GM12878 (cell line): Measurements from ENCODE around the gene CCNH. TPM values are rescaled to one million over a fixed set of nuclear protein-coding genes. Genes with fewer than 3 reads are reported as not detected.
A peak's percentile ranks its signal among the peaks of the same experiment; 100 is the strongest.

Experiments used
- ATAC-seq: fragments of 200-7000 bp; cut with Tn5 transposase; 3 replicates; pipeline ENCODE4 v1.9.1; 2020; ENCODE audit warnings: mild to moderate bottlenecking, moderate library complexity
- BruUV-seq: library from RNA; stranded (reverse); fragments of 400-500 nt; replicated peaks from 2 replicates; lab custom pipeline; 2021; lab: Mats Ljungman, UMichigan
- CTCF ChIA-PET: fragments of 300-600 bp; sonication (Branson Sonifier 250); formaldehyde crosslinking; extraction: SDS; loops from one replicate; lab custom pipeline; 2021; ENCODE audit warnings: inconsistent platforms; lab: Yijun Ruan, JAX
- POLR2A ChIA-PET: fragments of 350-600 bp; formaldehyde crosslinking; extraction: SDS; loops from one replicate; lab custom pipeline; 2021; ENCODE audit warnings: inconsistent platforms; lab: Charles Lee
- RAD21 ChIA-PET: fragments of 300-600 bp; sonication (Branson Sonifier 250); formaldehyde crosslinking; loops from one replicate; lab custom pipeline; 2023; ENCODE audit warnings: antibody characterized with exemption; ENCODE audit not compliant: unreplicated experiment; lab: Charles Lee
- SMC1A ChIA-PET: fragments of 300-600 bp; sonication (Branson Sonifier 250); formaldehyde crosslinking; loops from one replicate; lab custom pipeline; 2023; ENCODE audit not compliant: unreplicated experiment, uncharacterized antibody; lab: Charles Lee
- DNase-seq: peaks from one replicate; pipeline ENCODE4 v3.0.0-alpha.2; 2011; ENCODE audit warnings: low read depth, low spot score
- FAIRE-seq: peaks from 3 replicates; lab custom pipeline; 2011; peaks lifted over from hg19 to GRCh38; lab: Jason Lieb, UNC
- H2AFZ ChIP-seq: 2 replicates; pipeline ENCODE4 v1.6.0; 2011; ENCODE audit warnings: low read depth, low read length, control low read depth; ENCODE audit not compliant: control insufficient read depth
- H3K27ac ChIP-seq: 2 replicates; pipeline ENCODE4 v1.5.1; 2011; ENCODE audit warnings: control low read depth; ENCODE audit not compliant: control insufficient read depth, insufficient read depth
- H3K27me3 ChIP-seq, 2 experiments: replicated peaks in 1 of 2; 2 replicates each; pipeline versions ENCODE4 v1.6.0 to v1.6.1; 2011; ENCODE audit warnings: low read length in 1 of 2; ENCODE audit not compliant: control insufficient read depth in 2 of 2, insufficient read depth in 2 of 2
- H3K36me3 ChIP-seq, 2 experiments: 2 replicates each; pipeline ENCODE4 v1.5.1; 2011; ENCODE audit warnings: low read length in 1 of 2; ENCODE audit not compliant: control insufficient read depth in 2 of 2, insufficient read depth in 2 of 2
- H3K4me1 ChIP-seq: 2 replicates; pipeline ENCODE4 v1.6.1; 2011; ENCODE audit warnings: mild to moderate bottlenecking, low read length, moderate library complexity, mixed read lengths; ENCODE audit not compliant: control insufficient read depth, insufficient read depth
- H3K4me2 ChIP-seq: 2 replicates; pipeline ENCODE4 v1.6.0; 2011; ENCODE audit warnings: control low read depth; ENCODE audit not compliant: control insufficient read depth, insufficient read depth
- H3K4me3 ChIP-seq: fragments of 200-600 bp; sonication (generic); 2 replicates; pipeline ENCODE4 v1.5.1; 2016
- H3K79me2 ChIP-seq: 2 replicates; pipeline ENCODE4 v1.6.0; 2011; ENCODE audit warnings: low read length; ENCODE audit not compliant: control insufficient read depth, insufficient read depth
- H3K9ac ChIP-seq: 2 replicates; pipeline ENCODE4 v1.8.0; 2011; ENCODE audit warnings: low read length, control low read depth, mixed read lengths; ENCODE audit not compliant: control insufficient read depth, insufficient read depth
- H3K9me3 ChIP-seq: replicated peaks from 3 replicates; pipeline ENCODE4 v1.5.1; 2011; ENCODE audit warnings: mild to moderate bottlenecking, low read length; ENCODE audit not compliant: control insufficient read depth, insufficient read depth
- H4K20me1 ChIP-seq: 2 replicates; pipeline ENCODE4 v1.6.0; 2011; ENCODE audit not compliant: control insufficient read depth, insufficient read depth
- BCL11A ChIP-seq: IDR thresholded peaks from 2 replicates; pipeline ENCODE4 v1.6.1; 2011; ENCODE audit warnings: low read depth, low read length
- CREB1 ChIP-seq: IDR thresholded peaks from 2 replicates; pipeline ENCODE4 v1.6.1; 2012; ENCODE audit warnings: low read depth, mild to moderate bottlenecking, inconsistent platforms
- FOS ChIP-seq: IDR thresholded peaks from 3 replicates; pipeline ENCODE4 v1.6.1; 2011; ENCODE audit warnings: borderline replicate concordance; ENCODE audit not compliant: insufficient read length; ENCODE audit errors: extremely low read depth
- MTA2 ChIP-seq: fragments of 450-650 bp; IDR thresholded peaks from 2 replicates; pipeline ENCODE4 v1.6.1; 2016; ENCODE audit warnings: low read depth, mild to moderate bottlenecking, moderate library complexity
- RAD51 ChIP-seq: fragments of 450-650 bp; IDR thresholded peaks from 2 replicates; pipeline ENCODE4 v1.6.1; 2016; ENCODE audit warnings: moderate library complexity, mild to moderate bottlenecking, inconsistent platforms
- STAT1 ChIP-seq: fragments of 450-650 bp; conservative IDR thresholded peaks from 2 replicates; pipeline ENCODE4 v1.6.1; 2014; ENCODE audit warnings: antibody characterized with exemption, mild to moderate bottlenecking
- ZNF24 ChIP-seq: fragments of 450-650 bp; IDR thresholded peaks from 2 replicates; pipeline ENCODE4 v1.6.1; 2017; ENCODE audit warnings: antibody characterized with exemption, mild to moderate bottlenecking
- WGBS: methylation state at CpG from one replicate; pipeline ENCODE4 v1.1.6; 2016; ENCODE audit warnings: low lambda C conversion rate; ENCODE audit not compliant: insufficient replicate concordance, insufficient coverage; ENCODE audit errors: missing lambda C conversion rate; 5-methylcytosine and 5-hydroxymethylcytosine counted together
- in situ Hi-C: fragments of 300-500 bp; cut with MboI; formaldehyde crosslinking; loops from 9 replicates; pipeline ENCODE4 v1.14.3; 2018; ENCODE audit warnings: mixed read lengths
- intact Hi-C: fragments of 100-400 bp; cut with micrococcal nuclease; formaldehyde crosslinking; loops from one replicate; pipeline ENCODE4 v1.14.2; 2022; ENCODE audit not compliant: unreplicated experiment
- polyA plus RNA-seq, 11 experiments: library from polyadenylated mRNA; depleted of rRNA in 4 of 11; unstranded in 6 of 11; stranded (reverse) in 5 of 11; fragments of >200 nt; fragmentation: Nextera tagmentation in 4 of 11; fragmentation: Illumina TruSeq in 1 of 11; extraction: Ambion mirVana in 4 of 11; extraction: Trizol in 1 of 11; gene quantifications; 1 replicate in 1 of 11; 2 replicates in 10 of 11; pipeline versions ENCODE4 v1.2.1 to v1.2.3, GENCODE V29; 2011 to 2016; ENCODE audit warnings: inconsistent platforms in 2 of 11, missing spikeins in 2 of 11, low read depth in 1 of 11
- total RNA-seq, 4 experiments: library from RNA; depleted of rRNA in 3 of 4; stranded (reverse); fragments of >200 nt in 3 of 4; fragmentation: Illumina TruSeq in 1 of 4; extraction: Trizol in 1 of 4; gene quantifications; 2 replicates each; pipeline versions ENCODE4 v1.2.1 to v1.2.3, GENCODE V29; 2013 to 2021
- TF ChIP-seq, protein P1 (sequence below): IDR thresholded peaks from 2 replicates; pipeline ENCODE4 v1.6.1; 2012; ENCODE audit warnings: low read depth, low read length, improper control_type of control experiment

Gene CCNH
- total and polyA plus RNA-seq, 10 of the 15 experiments (the other 5 are each of a cell fraction or from before 2014, with no cell fraction given), result 43.9 to 116 (median 81.4) TPM

DNA sequence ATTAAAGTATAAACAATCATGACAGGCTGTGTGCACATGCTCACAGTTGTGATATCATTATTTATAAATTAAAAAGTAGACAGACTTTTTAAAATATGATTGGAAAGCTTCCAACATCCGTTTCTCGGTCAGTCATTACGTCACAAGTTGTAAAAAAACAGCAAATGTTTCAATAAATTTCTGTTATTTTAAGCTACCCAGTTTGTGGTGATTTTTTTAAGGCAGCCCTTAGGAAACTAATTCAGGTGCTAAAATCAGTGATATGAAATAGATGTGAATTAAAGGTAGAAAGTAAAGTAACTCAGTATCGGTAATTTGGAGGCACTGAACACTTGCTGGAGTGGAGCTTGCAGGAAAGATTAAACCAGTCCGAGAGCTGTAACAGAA, 1.2 kb downstream of the CCNH start:
- Histone ChIP-seq H3K4me1 (peaks cover 3% of the 10 kb centered on the region; the same call in 1 of the 2 replicates), H3K9me3 (no peaks in the 10 kb centered on the region), H3K36me3 (peaks cover 0 to 11% of the 10 kb centered on the region in 2 experiments; a peak in 1 of 4 replicates), H3K4me2 (peak overlapping the region; percentile 82), H3K79me2 (peaks cover 30% of the 10 kb centered on the region), H3K27me3 (no peaks in the 10 kb centered on the region), H2AFZ (peak overlapping the region; percentile 98; the same call in 1 of the 2 replicates), H3K4me3 (peak overlapping the region; percentile 93), H4K20me1 (no peaks in the 10 kb centered on the region), H3K9ac (peak overlapping the region; percentile 93), H3K27ac (peak overlapping the region; percentile 95)
- DNase-seq, result no peak
- ATAC-seq, result no peak
- ChIA-PET SMC1A (interaction anchor here (0.7 to 2.6 kb wide), 13 partner anchors 8 to 1090 kb away, joined by 3 to 18 read pairs (median 4); no protein-coding TSS in a partner anchor), CTCF (interaction anchor here (0.8 to 4.5 kb wide), 6 partner anchors 9 to 1279 kb away, joined by 3 to 45 read pairs (median 5); no protein-coding TSS in a partner anchor), RAD21 (interaction anchor here (1.0 to 3.7 kb wide), 6 partner anchors 12 to 1280 kb away, joined by 3 to 17 read pairs (median 6); no protein-coding TSS in a partner anchor), POLR2A (interaction anchor here (0.7 to 1.6 kb wide), 3 partner anchors 11 to 18 kb away, joined by 3 to 5 read pairs (median 3); no protein-coding TSS in a partner anchor)
- TF ChIP-seq CREB1 (0 out of 2 replicates have a peak, but pooled peaks have one; percentile 18), BCL11A (no peak)
- no peak for FAIRE-seq
- BruUV-seq, result no TSS peak
- WGBS, result 25% methylated on average over 5 of the region's 5 CpGs
- in situ Hi-C loops (loop anchor here (10.0 to 25.0 kb wide), 2 partner anchors 799 to 1273 kb away; partner anchors contain the start of gene COX7C), intact Hi-C loops (loop anchor here (5.0 to 10.0 kb wide), 2 partner anchors 797 to 1256 kb away; partner anchors contain the start of gene COX7C)

DNA sequence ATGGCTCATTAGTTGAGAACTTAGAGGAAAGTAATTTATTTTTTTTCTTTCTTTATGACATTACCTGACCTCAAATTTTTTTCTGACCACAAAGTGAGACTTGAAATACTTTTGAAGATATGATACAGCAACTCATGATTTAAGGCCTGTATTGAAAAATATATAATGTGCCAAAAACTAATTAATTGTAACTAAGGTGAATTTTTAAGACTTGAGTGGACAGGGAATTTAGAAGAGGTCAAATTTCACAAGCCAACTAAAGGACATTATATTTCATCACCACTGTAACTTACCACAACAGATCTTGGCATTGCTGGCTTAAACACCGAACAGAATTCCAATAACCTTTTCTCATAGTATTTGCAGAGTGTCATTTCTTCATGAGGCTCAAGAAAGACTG, 1.8 kb downstream of the CCNH start:
- in situ Hi-C loops, result loop anchor here (10.0 to 25.0 kb wide), 2 partner anchors 799 to 1274 kb away; partner anchors contain the start of gene COX7C
- POLR2A ChIA-PET, result interaction anchor here (0.7 to 1.6 kb wide), 2 partner anchors 11 to 14 kb away, joined by 3 to 5 read pairs; no protein-coding TSS in a partner anchor

More for the DNA sequence above, 1.8 kb downstream of the CCNH start:
- Histone ChIP-seq H3K27me3 (no peaks in the 10 kb centered on the region), H4K20me1 (no peaks in the 10 kb centered on the region), H2AFZ (no peak overlapping the region), H3K4me1 (peaks cover 3% of the 10 kb centered on the region; the same call in 1 of the 2 replicates), H3K9ac (peak overlapping the region; percentile 30; the same call in 1 of the 2 replicates), H3K4me2 (peak overlapping the region; percentile 82), H3K79me2 (peaks cover 30% of the 10 kb centered on the region), H3K27ac (no peak overlapping the region), H3K9me3 (no peaks in the 10 kb centered on the region), H3K4me3 (peak overlapping the region; percentile 93), H3K36me3 (peaks cover 0 to 11% of the 10 kb centered on the region in 2 experiments; a peak in 1 of 4 replicates)
- CTCF ChIA-PET, result interaction anchor here (0.7 to 4.5 kb wide), 6 partner anchors 8 to 427 kb away, joined by 3 to 45 read pairs (median 3); no protein-coding TSS in a partner anchor
- RAD21 ChIA-PET, result interaction anchor here (1.2 to 3.7 kb wide), 4 partner anchors 11 to 1280 kb away, joined by 3 to 17 read pairs (median 9); no protein-coding TSS in a partner anchor
- no TSS peak for BruUV-seq
- FAIRE-seq (no peak), ATAC-seq (no peak), DNase-seq (no peak)
- SMC1A ChIA-PET, result interaction anchor here (0.9 to 2.6 kb wide), 6 partner anchors 10 to 288 kb away, joined by 3 to 18 read pairs (median 6); no protein-coding TSS in a partner anchor
- TF ChIP-seq MTA2, result no peak
- TF ChIP-seq ZNF24, result 0 out of 2 replicates have a peak, but pooled peaks have one; percentile 22
- TF ChIP-seq, protein P1, sequence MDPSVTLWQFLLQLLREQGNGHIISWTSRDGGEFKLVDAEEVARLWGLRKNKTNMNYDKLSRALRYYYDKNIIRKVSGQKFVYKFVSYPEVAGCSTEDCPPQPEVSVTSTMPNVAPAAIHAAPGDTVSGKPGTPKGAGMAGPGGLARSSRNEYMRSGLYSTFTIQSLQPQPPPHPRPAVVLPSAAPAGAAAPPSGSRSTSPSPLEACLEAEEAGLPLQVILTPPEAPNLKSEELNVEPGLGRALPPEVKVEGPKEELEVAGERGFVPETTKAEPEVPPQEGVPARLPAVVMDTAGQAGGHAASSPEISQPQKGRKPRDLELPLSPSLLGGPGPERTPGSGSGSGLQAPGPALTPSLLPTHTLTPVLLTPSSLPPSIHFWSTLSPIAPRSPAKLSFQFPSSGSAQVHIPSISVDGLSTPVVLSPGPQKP, result no peak
- TF ChIP-seq BCL11A, result no peak
- no peak for TF ChIP-seq RAD51
- TF ChIP-seq FOS, result no peak
- no peak for TF ChIP-seq STAT1
- intact Hi-C loops, result loop anchor here (5.0 to 10.0 kb wide), 2 partner anchors 796 to 1256 kb away; partner anchors contain the start of gene COX7C
- 91% methylated on average over 1 of the region's 1 CpG for WGBS
